CD4-positive, alpha-beta memory T cell (primary cell): ENCODE results near the gene DUSP22. TPM values are rescaled to one million over a fixed set of nuclear protein-coding genes. Genes with fewer than 3 reads are reported as not detected.

Experiments used
- CTCF ChIA-PET: fragments of 350-600 bp; sonication (Branson Sonifier 250); formaldehyde crosslinking; loops from one replicate; lab custom pipeline; 2021; ENCODE audit warnings: inconsistent platforms; ENCODE audit not compliant: partially characterized antibody; lab: Charles Lee
- POLR2A ChIA-PET: fragments of 350-600 bp; sonication (Branson Sonifier 250); formaldehyde crosslinking; loops from one replicate; lab custom pipeline; 2021; ENCODE audit not compliant: partially characterized antibody; lab: Charles Lee
- DNase-seq, 5 donors: peaks; one replicate each; pipeline versions ENCODE4 v3.0.0 to v3.0.0-alpha.2; 2020 to 2022; ENCODE audit warnings: mixed read lengths in 1 of 5
- H3K27ac ChIP-seq: one replicate; pipeline ENCODE4 v1.7.0; 2013; ENCODE audit warnings: low read depth, low read length
- H3K27me3 ChIP-seq: 2 replicates; pipeline ENCODE4 v1.7.0; 2013; ENCODE audit warnings: mild to moderate bottlenecking, low read length, moderate library complexity; ENCODE audit not compliant: insufficient read depth
- H3K36me3 ChIP-seq: 2 replicates; pipeline ENCODE4 v1.7.0; 2013; ENCODE audit warnings: mild to moderate bottlenecking, low read length, moderate library complexity; ENCODE audit not compliant: insufficient read depth
- H3K4me1 ChIP-seq: 2 replicates; pipeline ENCODE4 v1.7.0; 2013; ENCODE audit warnings: mild to moderate bottlenecking, low read length, moderate library complexity; ENCODE audit not compliant: insufficient read depth
- H3K4me3 ChIP-seq, 2 donors: one replicate each; pipeline ENCODE4 v1.7.0; 2013; ENCODE audit warnings: low read length in 2 of 2, mild to moderate bottlenecking in 1 of 2
- H3K9me3 ChIP-seq, 2 donors: one replicate each; pipeline ENCODE4 v1.7.0; 2013; ENCODE audit warnings: low read length in 2 of 2, control low read depth in 1 of 2; ENCODE audit not compliant: control insufficient read depth in 1 of 2
- H3K27ac Mint-ChIP-seq, 7 donors: one replicate each; pipeline ENCODE4 v1.8.0; 2020 to 2021; ENCODE audit warnings: mixed read lengths in 7 of 7, mild to moderate bottlenecking in 6 of 7, inconsistent platforms in 3 of 7, moderate library complexity in 3 of 7
- H3K27me3 Mint-ChIP-seq, 2 donors: one replicate each; pipeline ENCODE4 v1.8.0; 2020 to 2021; ENCODE audit warnings: mixed read lengths in 2 of 2
- H3K36me3 Mint-ChIP-seq, 2 donors: one replicate each; pipeline ENCODE4 v1.8.0; 2020 to 2021; ENCODE audit warnings: mixed read lengths in 2 of 2, inconsistent platforms in 1 of 2, mild to moderate bottlenecking in 1 of 2
- H3K4me1 Mint-ChIP-seq, 4 donors: one replicate each; pipeline ENCODE4 v1.8.0; 2020 to 2021; ENCODE audit warnings: mixed read lengths in 4 of 4, mild to moderate bottlenecking in 1 of 4
- H3K4me3 Mint-ChIP-seq, 8 donors: one replicate each; pipeline ENCODE4 v1.8.0; 2020 to 2021; ENCODE audit warnings: mixed read lengths in 8 of 8, mild to moderate bottlenecking in 7 of 8, moderate library complexity in 6 of 8, inconsistent platforms in 3 of 8
- H3K9me3 Mint-ChIP-seq, 8 donors: one replicate each; pipeline ENCODE4 v1.8.0; 2020 to 2021; ENCODE audit warnings: mixed read lengths in 8 of 8, mild to moderate bottlenecking in 5 of 8, inconsistent platforms in 3 of 8, moderate library complexity in 1 of 8
- intact Hi-C: fragments of 100-400 bp; cut with micrococcal nuclease; formaldehyde crosslinking; loops from one replicate; pipeline ENCODE4 v1.15.1; 2023
- polyA plus RNA-seq, 2 donors: library from polyadenylated mRNA; unstranded; fragments of 300-500 nt; fragmentation: Illumina TruSeq; gene quantifications; one replicate each; pipeline ENCODE4 v1.2.3, GENCODE V29; 2021
- total RNA-seq, 2 experiments: library from RNA; stranded (reverse); gene quantifications; one replicate each; pipeline ENCODE4 v1.2.3, GENCODE V29; 2021

The DUSP22 gene
- total and polyA plus RNA-seq, 4 experiments from 2014 or later: 32.8 to 49.4 (median 38.9) TPM

DNA sequence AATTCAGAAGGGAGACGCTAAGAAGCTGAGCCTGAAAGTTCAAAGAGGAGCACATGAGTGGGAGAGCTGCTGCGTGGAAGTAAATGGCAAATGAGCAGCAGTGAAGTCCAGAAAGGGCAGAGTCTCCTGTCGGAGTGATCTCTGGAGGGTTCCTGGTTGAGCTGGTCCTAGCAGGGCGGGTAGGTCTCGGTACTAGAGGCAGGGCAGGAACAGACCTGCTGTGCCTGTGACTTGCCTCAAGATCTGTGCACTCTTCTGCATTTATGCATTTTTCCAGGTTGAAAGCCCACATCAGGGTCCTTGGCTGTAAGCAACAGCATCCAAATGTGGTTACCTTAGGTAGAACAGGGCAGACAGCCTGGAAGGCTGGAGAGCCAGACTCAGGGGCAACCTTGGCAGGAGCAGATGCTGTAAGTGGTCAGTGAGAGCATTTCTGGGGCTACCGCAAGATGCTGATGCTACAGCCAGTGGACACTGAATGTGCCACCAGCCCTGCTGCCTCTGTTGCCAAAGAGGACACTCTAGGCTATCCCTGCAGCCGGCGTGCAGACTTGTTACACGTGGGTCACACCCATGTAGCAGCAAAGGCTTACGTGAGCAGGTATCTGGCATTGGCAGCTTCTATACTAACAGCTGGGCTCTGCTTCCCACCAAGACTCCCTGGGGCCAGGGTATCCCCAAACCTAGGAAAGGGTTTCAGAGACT, 8.4 kb downstream of the DUSP22 start:
- peaks cover 11 to 22% (median 16%) of the 10 kb centered on the region in 4 donors for H3K4me1 Mint-ChIP-seq
- H3K27ac ChIP-seq: no peak overlapping the region
- H3K36me3 ChIP-seq: no peaks in the 10 kb centered on the region
- H3K9me3 Mint-ChIP-seq: peaks cover 0 to 3% (median 0%) of the 10 kb centered on the region in 8 donors
- H3K4me3 Mint-ChIP-seq: no peak overlapping the region
- no peak for DNase-seq
- no peaks in the 10 kb centered on the region for H3K27me3 Mint-ChIP-seq
- no peaks in the 10 kb centered on the region for H3K27me3 ChIP-seq
- H3K4me1 ChIP-seq: peaks cover 18% of the 10 kb centered on the region
- no peak overlapping the region for H3K4me3 ChIP-seq
- no peaks in the 10 kb centered on the region for H3K9me3 ChIP-seq
- POLR2A ChIA-PET: no interaction called here
- intact Hi-C loops: no loop called here
- peaks cover 6 to 7% of the 10 kb centered on the region in 2 donors for H3K36me3 Mint-ChIP-seq
- CTCF ChIA-PET: no interaction called here
- no peak overlapping the region for H3K27ac Mint-ChIP-seq

DNA sequence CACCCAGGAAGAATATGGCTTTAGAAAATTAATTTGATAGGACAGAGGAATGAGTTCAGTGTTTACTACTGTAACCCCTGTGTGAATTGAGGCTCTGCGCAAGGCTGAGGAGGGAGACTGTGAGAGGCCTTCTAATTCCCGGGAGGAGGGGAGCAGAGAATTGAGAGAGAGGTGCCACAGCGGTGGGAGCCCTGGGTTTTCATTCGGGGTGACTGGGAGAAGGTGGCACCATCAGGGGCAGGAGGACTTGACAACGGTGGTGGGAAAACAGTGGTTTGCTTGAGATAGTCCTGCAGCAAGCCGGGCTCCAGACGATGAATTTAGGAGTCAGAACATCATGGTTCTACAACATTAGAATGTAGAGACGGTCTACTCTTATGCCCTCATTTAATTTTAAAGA, 9.2 kb downstream of the DUSP22 start:
- Histone ChIP-seq H3K27me3 (no peaks in the 10 kb centered on the region), H3K4me1 (peaks cover 12% of the 10 kb centered on the region), H3K36me3 (no peaks in the 10 kb centered on the region), H3K9me3 (peaks cover 0 to 2% of the 10 kb centered on the region in 2 donors), H3K4me3 (no peak overlapping the region), H3K27ac (no peak overlapping the region)
- POLR2A ChIA-PET: no interaction called here
- H3K4me1 Mint-ChIP-seq: peaks cover 7 to 14% (median 9%) of the 10 kb centered on the region in 4 donors
- H3K27me3 Mint-ChIP-seq: no peaks in the 10 kb centered on the region
- H3K4me3 Mint-ChIP-seq: no peak overlapping the region
- peaks cover 6 to 7% of the 10 kb centered on the region in 2 donors for H3K36me3 Mint-ChIP-seq
- intact Hi-C loops: no loop called here
- peaks cover 0 to 3% (median 0%) of the 10 kb centered on the region in 8 donors for H3K9me3 Mint-ChIP-seq
- H3K27ac Mint-ChIP-seq: no peak overlapping the region
- CTCF ChIA-PET: no interaction called here
- no peak for DNase-seq

DNA sequence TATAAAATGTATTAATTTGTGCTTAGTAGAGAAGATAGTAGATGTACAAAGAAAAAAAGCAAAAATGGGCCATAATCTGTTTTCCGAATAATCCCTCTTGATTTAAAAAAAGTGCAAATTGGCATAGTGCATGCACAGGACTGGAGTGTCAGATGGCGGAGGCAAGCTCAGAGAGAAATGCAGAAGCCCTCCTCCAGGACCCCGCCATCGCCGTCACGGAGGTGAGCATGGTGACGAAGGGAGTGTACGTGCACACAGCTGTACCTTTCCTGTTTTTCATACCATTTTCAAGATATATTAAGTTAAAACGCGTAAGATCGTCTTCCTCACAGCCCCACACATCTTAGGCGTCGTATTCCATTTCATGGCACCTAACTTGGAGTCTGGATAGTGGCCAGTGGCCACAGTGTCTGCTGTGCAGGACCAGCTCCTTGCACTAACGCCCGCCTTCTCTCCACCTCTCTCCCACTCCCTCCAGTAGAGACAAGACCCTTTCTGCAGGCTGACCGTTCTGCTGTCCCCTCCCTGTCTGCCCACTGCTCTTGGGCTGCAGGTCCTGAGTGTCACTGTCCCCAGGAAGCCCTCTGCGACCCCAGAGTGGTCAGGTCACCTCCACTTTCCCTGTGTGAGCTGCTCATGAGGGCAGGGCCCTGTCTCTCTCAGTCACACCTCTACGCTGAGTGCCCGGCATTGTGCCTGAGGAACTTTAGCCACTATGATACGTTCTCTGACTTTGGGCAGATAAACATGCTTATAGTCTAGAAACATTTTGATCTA, 9.8 kb downstream of the DUSP22 start:
- CTCF ChIA-PET: no interaction called here
- DNase-seq: no peak

DNA sequence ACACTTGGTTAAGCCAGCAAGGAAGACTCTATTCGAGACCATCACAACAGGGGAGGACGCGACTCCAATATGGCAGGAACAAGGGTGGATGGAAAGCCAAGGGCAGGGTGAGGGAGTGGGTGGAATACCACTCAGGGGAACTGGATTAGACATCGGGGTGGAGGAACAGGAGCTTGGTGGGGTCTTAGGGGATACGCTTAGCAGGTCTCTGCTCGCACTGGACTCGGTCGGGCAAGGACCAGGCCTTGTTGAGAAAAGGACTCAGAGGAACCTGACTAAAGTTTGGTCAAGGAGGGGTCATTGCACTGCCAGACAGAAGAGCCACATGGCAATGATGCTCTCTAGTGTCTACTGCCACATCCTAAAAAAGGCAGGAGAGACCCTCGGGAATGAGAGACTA, 10.5 kb downstream of the DUSP22 start:
- no peak overlapping the region for H3K4me3 ChIP-seq
- no peak overlapping the region for H3K4me3 Mint-ChIP-seq
- no peaks in the 10 kb centered on the region for H3K36me3 ChIP-seq
- peaks cover 8 to 9% of the 10 kb centered on the region in 2 donors for H3K36me3 Mint-ChIP-seq
- intact Hi-C loops: no loop called here
- no peak overlapping the region for H3K27ac Mint-ChIP-seq
- no peaks in the 10 kb centered on the region for H3K27me3 ChIP-seq
- H3K9me3 ChIP-seq: peaks cover 0 to 5% of the 10 kb centered on the region in 2 donors
- ChIA-PET CTCF (no interaction called here), POLR2A (no interaction called here)
- peaks cover 0 to 2% (median under 1%) of the 10 kb centered on the region in 4 donors for H3K4me1 Mint-ChIP-seq
- H3K27ac ChIP-seq: no peak overlapping the region
- no peak for DNase-seq
- H3K9me3 Mint-ChIP-seq: peaks cover 0 to 3% (median 0%) of the 10 kb centered on the region in 8 donors
- no peaks in the 10 kb centered on the region for H3K27me3 Mint-ChIP-seq
- H3K4me1 ChIP-seq: no peaks in the 10 kb centered on the region

More for the DNA sequence above, 9.8 kb downstream of the DUSP22 start:
- Histone ChIP-seq H3K36me3 (no peaks in the 10 kb centered on the region), H3K9me3 (peaks cover 0 to 5% of the 10 kb centered on the region in 2 donors), H3K4me1 (peaks cover 6% of the 10 kb centered on the region), H3K27ac (no peak overlapping the region), H3K4me3 (no peak overlapping the region), H3K27me3 (no peaks in the 10 kb centered on the region)
- no peak overlapping the region for H3K27ac Mint-ChIP-seq
- H3K27me3 Mint-ChIP-seq: no peaks in the 10 kb centered on the region
- H3K36me3 Mint-ChIP-seq: peaks cover 6 to 7% of the 10 kb centered on the region in 2 donors
- H3K4me1 Mint-ChIP-seq: peaks cover 2 to 8% (median 4%) of the 10 kb centered on the region in 4 donors
- peaks cover 0 to 3% (median 0%) of the 10 kb centered on the region in 8 donors for H3K9me3 Mint-ChIP-seq
- POLR2A ChIA-PET: no interaction called here
- no peak overlapping the region for H3K4me3 Mint-ChIP-seq
- intact Hi-C loops: no loop called here

DNA sequence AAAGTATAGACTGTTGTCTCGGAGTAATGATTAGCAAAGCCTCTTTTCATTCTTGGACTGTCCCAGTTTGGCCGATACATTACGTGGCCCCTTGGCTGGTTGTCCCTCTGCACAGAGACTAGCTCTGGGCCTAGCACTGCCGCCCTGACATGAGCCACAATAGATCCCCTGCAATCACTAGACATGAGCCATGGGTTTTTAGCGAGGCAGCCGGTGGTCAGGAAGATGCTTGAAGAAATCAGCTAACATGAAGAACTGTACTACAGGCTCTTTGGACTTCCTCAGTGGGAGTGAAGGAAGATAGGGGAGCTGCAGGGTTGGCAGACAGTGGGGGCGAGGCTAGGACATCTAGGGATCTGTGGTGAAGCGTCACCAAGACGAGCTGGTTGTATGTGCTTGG, 11.0 kb downstream of the DUSP22 start:
- Mint-ChIP-seq H3K27ac (no peak overlapping the region), H3K36me3 (peaks cover 13 to 14% of the 10 kb centered on the region in 2 donors), H3K4me1 (peaks cover 0 to 2% (median under 1%) of the 10 kb centered on the region in 4 donors), H3K4me3 (no peak overlapping the region), H3K27me3 (no peaks in the 10 kb centered on the region), H3K9me3 (peaks cover 0 to 3% (median 0%) of the 10 kb centered on the region in 8 donors)
- POLR2A ChIA-PET: no interaction called here
- Histone ChIP-seq H3K9me3 (peaks cover 0 to 5% of the 10 kb centered on the region in 2 donors), H3K27me3 (no peaks in the 10 kb centered on the region), H3K4me3 (no peak overlapping the region), H3K36me3 (no peaks in the 10 kb centered on the region), H3K27ac (no peak overlapping the region), H3K4me1 (no peaks in the 10 kb centered on the region)
- CTCF ChIA-PET: no interaction called here
- no peak for DNase-seq
- intact Hi-C loops: no loop called here

DNA sequence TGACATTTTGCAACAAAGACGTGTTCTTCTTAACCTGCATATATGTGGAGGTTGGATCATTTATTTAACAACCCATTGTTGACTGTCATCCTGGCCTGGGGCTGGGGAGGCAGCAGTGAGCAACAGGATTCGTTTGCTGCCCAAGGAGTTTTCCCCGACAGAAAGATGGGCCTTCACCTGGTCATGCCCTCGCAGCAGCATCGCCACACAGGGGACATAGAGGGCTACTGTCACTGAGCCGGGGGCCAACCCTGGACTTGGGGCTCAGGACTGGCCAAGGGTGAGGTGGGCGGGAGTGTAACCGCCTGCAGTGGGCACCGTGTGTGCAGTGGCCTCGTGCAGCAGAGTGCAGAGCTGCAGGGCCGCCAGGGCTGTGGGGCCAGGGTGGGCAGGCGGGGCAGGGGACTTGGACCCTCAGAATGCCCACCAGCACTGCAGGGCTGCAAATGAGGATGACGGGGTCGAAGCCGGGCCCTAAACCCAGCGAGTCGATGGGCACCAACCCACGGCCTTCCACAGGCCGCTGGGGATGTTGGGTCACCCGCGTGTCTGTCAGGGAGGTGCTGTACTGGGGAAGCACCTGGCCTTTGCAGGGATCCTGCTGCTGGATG, 11.8 kb downstream of the DUSP22 start:
- Mint-ChIP-seq H3K9me3 (peaks cover 0 to 3% (median 0%) of the 10 kb centered on the region in 8 donors), H3K27me3 (no peaks in the 10 kb centered on the region), H3K27ac (no peak overlapping the region), H3K36me3 (peaks cover 19 to 20% of the 10 kb centered on the region in 2 donors), H3K4me1 (peaks cover 0 to 2% (median under 1%) of the 10 kb centered on the region in 4 donors), H3K4me3 (no peak overlapping the region)
- no peak for DNase-seq
- ChIA-PET POLR2A (no interaction called here), CTCF (no interaction called here)
- intact Hi-C loops: no loop called here
- Histone ChIP-seq H3K36me3 (no peaks in the 10 kb centered on the region), H3K27me3 (no peaks in the 10 kb centered on the region), H3K27ac (no peak overlapping the region), H3K4me3 (no peak overlapping the region), H3K4me1 (no peaks in the 10 kb centered on the region), H3K9me3 (peaks cover 0 to 5% of the 10 kb centered on the region in 2 donors)

DNA sequence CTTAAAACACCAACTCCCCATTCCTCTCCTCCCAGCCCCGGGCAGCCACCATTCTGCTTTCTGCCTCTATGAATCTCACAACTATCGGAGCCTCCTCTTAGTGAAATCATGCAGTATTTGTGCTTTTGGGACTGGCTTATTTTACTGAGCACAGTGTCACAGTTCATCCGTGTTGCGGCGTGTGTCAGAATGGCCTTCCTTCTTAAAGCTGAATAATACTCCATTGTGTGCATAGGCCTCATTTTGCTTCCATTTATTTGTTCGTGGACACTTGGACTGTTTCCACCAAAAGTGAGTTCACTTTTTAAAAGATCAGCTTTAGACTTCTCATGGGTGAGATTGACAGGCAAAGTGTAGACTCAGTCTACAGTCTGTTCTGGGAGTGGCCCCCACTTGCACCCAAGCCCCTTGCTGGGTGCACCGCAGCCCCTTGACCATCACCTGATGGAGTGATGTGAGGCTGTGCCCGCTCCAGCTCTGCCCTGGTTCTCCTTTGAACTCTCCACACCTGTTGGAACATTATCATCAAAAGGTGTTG, 12.6 kb downstream of the DUSP22 start:
- H3K27ac Mint-ChIP-seq: no peak overlapping the region
- no peak overlapping the region for H3K4me3 Mint-ChIP-seq
- POLR2A ChIA-PET: interaction anchor here (1.1 kb wide), 1 partner anchor 11 kb away, joined by 3 read pairs; no protein-coding TSS in a partner anchor
- Histone ChIP-seq H3K9me3 (peaks cover 0 to 5% of the 10 kb centered on the region in 2 donors), H3K4me3 (no peak overlapping the region), H3K27ac (no peak overlapping the region), H3K4me1 (no peaks in the 10 kb centered on the region), H3K36me3 (no peaks in the 10 kb centered on the region), H3K27me3 (no peaks in the 10 kb centered on the region)
- peaks cover 19 to 21% of the 10 kb centered on the region in 2 donors for H3K36me3 Mint-ChIP-seq
- intact Hi-C loops: no loop called here
- peaks cover 0 to 3% (median 0%) of the 10 kb centered on the region in 8 donors for H3K9me3 Mint-ChIP-seq
- H3K4me1 Mint-ChIP-seq: peaks cover 0 to 4% (median 1%) of the 10 kb centered on the region in 4 donors
- DNase-seq: no peak
- CTCF ChIA-PET: no interaction called here
- no peaks in the 10 kb centered on the region for H3K27me3 Mint-ChIP-seq
